Neural progenitor cell (in vitro differentiated cells): Measurements from ENCODE around the gene SRRM1. TPM values are rescaled to one million over a fixed set of nuclear protein-coding genes. Genes with fewer than 3 reads are reported as not detected.

Experiments used
- DNase-seq: peaks from one replicate; pipeline ENCODE4 v3.0.0-alpha.2; 2016; ENCODE audit warnings: low spot score
- H2AFZ ChIP-seq: fragments of 200-600 bp; sonication (generic); replicated peaks from 2 replicates; pipeline ENCODE4 v1.6.1; 2016; ENCODE audit warnings: antibody characterized with exemption
- H3F3A ChIP-seq: fragments of 200-600 bp; sonication (generic); 2 replicates; pipeline ENCODE4 v1.6.1; 2016; ENCODE audit warnings: antibody characterized with exemption, low read depth
- H3K27ac ChIP-seq: fragments of 200-600 bp; sonication (generic); 2 replicates; pipeline ENCODE4 v1.5.1; 2016; ENCODE audit warnings: mild to moderate bottlenecking
- H3K27me3 ChIP-seq: fragments of 200-600 bp; sonication (generic); 2 replicates; pipeline ENCODE4 v1.6.1; 2016; ENCODE audit warnings: mild to moderate bottlenecking, moderate library complexity
- H3K36me3 ChIP-seq: fragments of 200-600 bp; sonication (generic); 2 replicates; pipeline ENCODE4 v1.5.1; 2016
- H3K4me1 ChIP-seq: fragments of 200-600 bp; sonication (generic); 2 replicates; pipeline ENCODE4 v1.6.1; 2016; ENCODE audit warnings: mixed run types
- H3K4me2 ChIP-seq: fragments of 200-600 bp; sonication (generic); 2 replicates; pipeline ENCODE4 v1.6.1; 2016
- H3K4me3 ChIP-seq: fragments of 200-600 bp; sonication (generic); 2 replicates; pipeline ENCODE4 v1.5.1; 2016
- H3K79me2 ChIP-seq: fragments of 200-600 bp; sonication (generic); 2 replicates; pipeline ENCODE4 v1.6.1; 2016; ENCODE audit warnings: low read depth
- H3K9ac ChIP-seq: fragments of 200-600 bp; sonication (generic); 2 replicates; pipeline ENCODE4 v1.6.1; 2016
- H3K9me3 ChIP-seq: fragments of 200-600 bp; sonication (generic); 2 replicates; pipeline ENCODE4 v1.5.1; 2016; ENCODE audit warnings: low read depth
- H4K20me1 ChIP-seq: fragments of 200-600 bp; sonication (generic); 2 replicates; pipeline ENCODE4 v1.6.1; 2016; ENCODE audit warnings: low read depth
- H3K27ac Mint-ChIP-seq: 3 replicates; pipeline ENCODE4 v1.8.0; 2021; ENCODE audit warnings: mixed read lengths
- H3K27me3 Mint-ChIP-seq: 2 replicates; pipeline ENCODE4 v1.8.0; 2022; ENCODE audit warnings: low read depth, mild to moderate bottlenecking, inconsistent platforms, moderate library complexity, mixed read lengths; ENCODE audit not compliant: insufficient read depth
- H3K36me3 Mint-ChIP-seq: 3 replicates; pipeline ENCODE4 v1.8.0; 2021; ENCODE audit warnings: mixed read lengths
- H3K4me1 Mint-ChIP-seq: 3 replicates; pipeline ENCODE4 v1.8.0; 2021; ENCODE audit warnings: mixed read lengths
- H3K4me3 Mint-ChIP-seq: 3 replicates; pipeline ENCODE4 v1.8.0; 2021; ENCODE audit warnings: mild to moderate bottlenecking, moderate library complexity, mixed read lengths
- H3K9me3 Mint-ChIP-seq: 3 replicates; pipeline ENCODE4 v1.8.0; 2020; ENCODE audit warnings: mixed read lengths
- EZH2 ChIP-seq: fragments of 200-600 bp; sonication (generic); IDR thresholded peaks from 2 replicates; pipeline ENCODE4 v1.6.1; 2017; ENCODE audit warnings: antibody characterized with exemption, mild to moderate bottlenecking, moderate library complexity
- EZH2phosphoT487 ChIP-seq: fragments of 200-600 bp; sonication (generic); IDR thresholded peaks from 2 replicates; pipeline ENCODE4 v1.6.1; 2017; ENCODE audit warnings: antibody characterized with exemption
- total RNA-seq: library from RNA; depleted of rRNA; stranded (reverse); fragments of >200 nt; gene quantifications from 2 replicates; pipeline ENCODE4 v1.2.3, GENCODE V29; 2015; ENCODE audit warnings: low replicate concordance
- TF ChIP-seq, protein P1 (sequence below): fragments of 200-600 bp; sonication (generic); IDR thresholded peaks from 2 replicates; pipeline ENCODE4 v1.5.1; 2017; ENCODE audit warnings: antibody characterized with exemption, mild to moderate bottlenecking

The SRRM1 gene
- 125 and 164 TPM in 2 replicates for total RNA-seq

DNA sequence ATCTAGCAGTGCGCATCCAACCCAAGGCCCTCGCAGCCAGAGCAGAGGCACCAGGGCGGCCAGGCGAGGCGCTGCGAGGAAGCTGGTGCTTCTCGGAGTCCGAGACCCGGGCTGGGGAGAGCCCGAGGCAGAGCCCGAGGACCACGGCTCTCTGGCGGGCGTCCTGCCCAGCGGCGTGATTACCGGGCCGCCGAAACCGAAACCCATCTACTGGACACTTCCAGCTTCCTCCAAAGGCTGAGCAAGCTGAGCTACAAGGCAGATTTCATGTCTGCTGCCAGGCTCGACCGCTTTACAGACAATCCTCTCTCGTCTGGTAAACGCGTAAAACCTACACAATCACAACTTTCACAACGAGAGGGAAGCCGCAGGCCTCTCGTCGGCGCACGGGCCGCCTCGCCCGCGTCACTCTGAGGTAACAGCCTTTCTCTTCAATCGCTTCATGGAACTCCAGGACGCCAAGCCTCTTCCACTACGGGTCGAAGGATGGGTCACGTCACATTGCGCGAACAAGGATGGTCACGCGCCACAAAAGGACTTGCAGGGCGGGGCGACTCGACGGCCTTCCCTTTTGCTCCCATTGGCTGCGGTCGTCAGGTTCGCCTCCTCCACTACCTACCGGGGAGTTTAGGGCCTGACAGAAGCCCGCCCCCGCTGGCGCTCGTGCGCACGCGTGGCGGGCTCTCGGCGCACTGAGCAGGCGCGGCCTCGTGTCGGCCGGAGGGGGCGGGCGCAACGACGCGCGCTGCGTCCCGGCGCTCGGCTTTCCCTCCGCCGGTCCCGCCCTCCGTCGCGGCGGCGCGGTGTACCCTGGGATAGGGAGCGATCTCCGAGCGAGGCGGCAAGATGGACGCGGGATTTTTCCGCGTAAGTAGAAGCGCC, at the start of gene SRRM1:
Gene SRRM1, plus strand, starts transcription at position 822 of the 882 bp plus-strand sequence. Its CDS starts 25 bp downstream, at position 847.
- peak; percentile 99 for DNase-seq
- Histone ChIP-seq H3K4me2 (peak within 1 kb of the TSS; percentile 96), H3F3A (peaks cover 35% of the 10 kb centered on the region), H3K27me3 (no peaks in the 10 kb centered on the region), H3K4me3 (peak within 1 kb of the TSS; percentile 97), H2AFZ (peak within 1 kb of the TSS; percentile 79), H3K4me1 (peaks cover 19% of the 10 kb centered on the region), H3K9me3 (no peaks in the 10 kb centered on the region), H3K27ac (peak within 1 kb of the TSS; percentile 96), H4K20me1 (peaks cover 41% of the 10 kb centered on the region), H3K9ac (peak within 1 kb of the TSS; percentile 94), H3K79me2 (peaks cover 55% of the 10 kb centered on the region), H3K36me3 (peaks cover 24% of the 10 kb centered on the region)
- Mint-ChIP-seq H3K4me3 (peak within 1 kb of the TSS; percentile 98), H3K36me3 (peaks cover 9% of the 10 kb centered on the region), H3K27me3 (peaks cover 3% of the 10 kb centered on the region), H3K4me1 (peaks cover 19% of the 10 kb centered on the region), H3K27ac (peak within 1 kb of the TSS; percentile 99), H3K9me3 (no peaks in the 10 kb centered on the region)
- no peak for TF ChIP-seq EZH2
- TF ChIP-seq, protein P1, sequence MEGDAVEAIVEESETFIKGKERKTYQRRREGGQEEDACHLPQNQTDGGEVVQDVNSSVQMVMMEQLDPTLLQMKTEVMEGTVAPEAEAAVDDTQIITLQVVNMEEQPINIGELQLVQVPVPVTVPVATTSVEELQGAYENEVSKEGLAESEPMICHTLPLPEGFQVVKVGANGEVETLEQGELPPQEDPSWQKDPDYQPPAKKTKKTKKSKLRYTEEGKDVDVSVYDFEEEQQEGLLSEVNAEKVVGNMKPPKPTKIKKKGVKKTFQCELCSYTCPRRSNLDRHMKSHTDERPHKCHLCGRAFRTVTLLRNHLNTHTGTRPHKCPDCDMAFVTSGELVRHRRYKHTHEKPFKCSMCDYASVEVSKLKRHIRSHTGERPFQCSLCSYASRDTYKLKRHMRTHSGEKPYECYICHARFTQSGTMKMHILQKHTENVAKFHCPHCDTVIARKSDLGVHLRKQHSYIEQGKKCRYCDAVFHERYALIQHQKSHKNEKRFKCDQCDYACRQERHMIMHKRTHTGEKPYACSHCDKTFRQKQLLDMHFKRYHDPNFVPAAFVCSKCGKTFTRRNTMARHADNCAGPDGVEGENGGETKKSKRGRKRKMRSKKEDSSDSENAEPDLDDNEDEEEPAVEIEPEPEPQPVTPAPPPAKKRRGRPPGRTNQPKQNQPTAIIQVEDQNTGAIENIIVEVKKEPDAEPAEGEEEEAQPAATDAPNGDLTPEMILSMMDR: peak; percentile 19

DNA sequence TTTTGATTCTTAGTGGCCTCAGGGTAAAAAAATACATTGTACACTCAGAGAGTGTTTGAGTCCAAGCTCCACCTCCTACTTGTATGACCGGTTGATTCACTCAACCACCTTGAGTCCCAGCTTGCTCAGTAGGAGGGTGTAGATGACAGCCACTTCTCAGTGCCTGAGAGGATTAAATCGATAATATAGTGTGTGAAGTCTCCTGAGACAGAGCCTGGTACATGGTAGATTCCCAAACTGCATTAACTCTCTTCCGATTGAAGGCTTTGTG, 48.8 kb upstream of the SRRM1 start:
- Mint-ChIP-seq H3K27me3 (peaks cover 9% of the 10 kb centered on the region), H3K4me1 (no peaks in the 10 kb centered on the region), H3K4me3 (no peak overlapping the region), H3K36me3 (no peaks in the 10 kb centered on the region), H3K9me3 (no peaks in the 10 kb centered on the region), H3K27ac (no peak overlapping the region)
- Histone ChIP-seq H3K27me3 (no peaks in the 10 kb centered on the region), H3F3A (no peaks in the 10 kb centered on the region), H4K20me1 (no peaks in the 10 kb centered on the region), H3K9me3 (no peaks in the 10 kb centered on the region), H3K79me2 (no peaks in the 10 kb centered on the region), H3K27ac (no peak overlapping the region), H3K9ac (no peak overlapping the region), H3K4me1 (no peaks in the 10 kb centered on the region), H2AFZ (no peak overlapping the region), H3K36me3 (no peaks in the 10 kb centered on the region), H3K4me2 (no peak overlapping the region), H3K4me3 (no peak overlapping the region)
- TF ChIP-seq, protein P1: no peak
- TF ChIP-seq EZH2phosphoT487 (no peak), EZH2 (no peak)
- DNase-seq: no peak

- no peak overlapping the region for H3K27ac Mint-ChIP-seq
- H3K9me3 ChIP-seq: no peaks in the 10 kb centered on the region
- no peaks in the 10 kb centered on the region for H3F3A ChIP-seq
- no peaks in the 10 kb centered on the region for H3K4me1 Mint-ChIP-seq
- H3K36me3 Mint-ChIP-seq: no peaks in the 10 kb centered on the region
- peaks cover 11% of the 10 kb centered on the region for H3K27me3 Mint-ChIP-seq
- DNase-seq: no peak
- no peaks in the 10 kb centered on the region for H3K4me1 ChIP-seq
- TF ChIP-seq EZH2 (no peak), EZH2phosphoT487 (no peak)
- TF ChIP-seq, protein P1: no peak
- H2AFZ ChIP-seq: no peak overlapping the region
- H3K27me3 ChIP-seq: no peaks in the 10 kb centered on the region
- H3K27ac ChIP-seq: no peak overlapping the region
- no peak overlapping the region for H3K4me2 ChIP-seq
- H3K79me2 ChIP-seq: no peaks in the 10 kb centered on the region
- H3K9me3 Mint-ChIP-seq: no peaks in the 10 kb centered on the region
- no peaks in the 10 kb centered on the region for H3K36me3 ChIP-seq
- H3K9ac ChIP-seq: no peak overlapping the region
- no peak overlapping the region for H3K4me3 Mint-ChIP-seq
- H4K20me1 ChIP-seq: no peaks in the 10 kb centered on the region
- H3K4me3 ChIP-seq: no peak overlapping the region
Measured at GRCh38 chr1:24596401-24596880, 46.7 kb upstream of the SRRM1 start.
